ENCODE data around the gene ENKUR. TPM values are rescaled to one million over a fixed set of nuclear protein-coding genes. Genes with fewer than 3 reads are reported as not detected.

ENKUR gene
- total RNA-seq, 1 donor from 2014 or later, result not detected

GRCh38 chr10:25046641-25047040 lies 30.7 kb upstream of the ENKUR start:
- Mint-ChIP-seq H3K36me3 (ENCODE audit: unreplicated experiment) (no peaks in the 10 kb centered on the region), H3K9me3 (ENCODE audit: unreplicated experiment) (peaks cover 5% of the 10 kb centered on the region), H3K4me3 (ENCODE audit: unreplicated experiment) (no peak overlapping the region), H3K4me1 (ENCODE audit: low read depth, unreplicated experiment) (no peaks in the 10 kb centered on the region), H3K27me3 (ENCODE audit: unreplicated experiment) (peaks cover 3% of the 10 kb centered on the region), H3K27ac (ENCODE audit: unreplicated experiment) (no peak overlapping the region)
- no peak for TF ChIP-seq CTCF (IDR thresholded peaks at IDR 0.05; ENCODE audit: partially characterized antibody, unreplicated experiment)
- no peak for DNase-seq

- H3K27me3 Mint-ChIP-seq (ENCODE audit: unreplicated experiment), result no peaks in the 10 kb centered on the region
- no peak for TF ChIP-seq CTCF (IDR thresholded peaks at IDR 0.05; ENCODE audit: partially characterized antibody, unreplicated experiment)
- no peak for DNase-seq
- no peak overlapping the region for H3K4me3 Mint-ChIP-seq (ENCODE audit: unreplicated experiment)
- no peak overlapping the region for H3K27ac Mint-ChIP-seq (ENCODE audit: unreplicated experiment)
- H3K36me3 Mint-ChIP-seq (ENCODE audit: unreplicated experiment), result no peaks in the 10 kb centered on the region
- no peaks in the 10 kb centered on the region for H3K9me3 Mint-ChIP-seq (ENCODE audit: unreplicated experiment)
- H3K4me1 Mint-ChIP-seq (ENCODE audit: low read depth, unreplicated experiment), result no peaks in the 10 kb centered on the region
Measured at GRCh38 chr10:25039531-25039930, 23.6 kb upstream of the ENKUR start.

DNA sequence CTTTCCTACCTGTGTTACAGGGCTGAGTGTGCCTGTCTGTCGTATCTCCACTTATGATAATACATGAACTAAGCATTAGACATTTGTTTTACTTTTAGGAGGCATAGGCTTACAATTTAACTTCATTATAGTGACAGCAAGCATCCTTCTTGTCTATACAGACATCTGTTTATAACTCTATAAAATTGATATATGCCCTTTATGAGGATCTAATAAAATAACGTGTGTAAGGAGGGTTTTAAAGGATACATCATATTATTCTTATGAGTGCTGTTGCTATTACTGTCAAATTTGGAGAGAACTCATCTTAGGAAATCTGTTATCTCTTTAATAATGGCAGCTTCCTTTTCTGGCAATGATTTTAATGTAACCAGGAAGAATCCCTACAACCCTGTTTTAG lies 22.4 kb upstream of the ENKUR start:
- Mint-ChIP-seq H3K4me3 (ENCODE audit: unreplicated experiment) (no peak overlapping the region), H3K27ac (ENCODE audit: unreplicated experiment) (no peak overlapping the region), H3K27me3 (ENCODE audit: unreplicated experiment) (no peaks in the 10 kb centered on the region), H3K36me3 (ENCODE audit: unreplicated experiment) (no peaks in the 10 kb centered on the region), H3K9me3 (ENCODE audit: unreplicated experiment) (no peaks in the 10 kb centered on the region), H3K4me1 (ENCODE audit: low read depth, unreplicated experiment) (no peaks in the 10 kb centered on the region)
- TF ChIP-seq CTCF (IDR thresholded peaks at IDR 0.05; ENCODE audit: partially characterized antibody, unreplicated experiment), result no peak
- no peak for DNase-seq

DNA sequence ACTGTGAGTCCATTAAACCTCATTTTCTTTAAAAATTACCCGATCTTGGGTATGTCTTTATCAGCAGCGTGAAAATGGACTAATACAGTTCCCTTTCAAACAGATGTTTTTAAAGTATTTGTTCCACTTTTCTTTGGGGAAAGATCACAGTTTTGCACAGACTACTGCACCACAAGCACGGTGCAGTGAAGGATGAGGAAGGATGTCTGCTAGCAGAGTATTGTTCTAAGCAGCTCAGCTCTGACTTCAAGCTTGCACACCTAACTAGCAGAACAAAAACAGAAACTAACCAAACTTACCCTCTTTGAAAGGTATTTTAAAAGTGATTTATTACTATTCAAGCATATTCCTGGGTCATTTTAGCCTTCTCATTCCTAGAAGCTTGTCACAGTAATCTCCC lies 20.4 kb upstream of the ENKUR start:
- H3K27me3 Mint-ChIP-seq (ENCODE audit: unreplicated experiment), result no peaks in the 10 kb centered on the region
- no peaks in the 10 kb centered on the region for H3K9me3 Mint-ChIP-seq (ENCODE audit: unreplicated experiment)
- H3K36me3 Mint-ChIP-seq (ENCODE audit: unreplicated experiment), result no peaks in the 10 kb centered on the region
- no peak for TF ChIP-seq CTCF (IDR thresholded peaks at IDR 0.05; ENCODE audit: partially characterized antibody, unreplicated experiment)
- no peak for DNase-seq
- H3K4me1 Mint-ChIP-seq (ENCODE audit: low read depth, unreplicated experiment), result no peaks in the 10 kb centered on the region
- no peak overlapping the region for H3K27ac Mint-ChIP-seq (ENCODE audit: unreplicated experiment)
- no peak overlapping the region for H3K4me3 Mint-ChIP-seq (ENCODE audit: unreplicated experiment)

GRCh38 chr10:25029519-25029918 lies 13.6 kb upstream of the ENKUR start:
- Mint-ChIP-seq H3K36me3 (ENCODE audit: unreplicated experiment) (no peaks in the 10 kb centered on the region), H3K9me3 (ENCODE audit: unreplicated experiment) (no peaks in the 10 kb centered on the region), H3K27me3 (ENCODE audit: unreplicated experiment) (no peaks in the 10 kb centered on the region), H3K27ac (ENCODE audit: unreplicated experiment) (no peak overlapping the region), H3K4me1 (ENCODE audit: low read depth, unreplicated experiment) (no peaks in the 10 kb centered on the region), H3K4me3 (ENCODE audit: unreplicated experiment) (no peak overlapping the region)
- no peak for TF ChIP-seq CTCF (IDR thresholded peaks at IDR 0.05; ENCODE audit: partially characterized antibody, unreplicated experiment)
- no peak for DNase-seq

All from glutamatergic neuron (in vitro differentiated cells).